H1 (cell line): ENCODE results near the gene IFT122. TPM values are rescaled to one million over a fixed set of nuclear protein-coding genes. Genes with fewer than 3 reads are reported as not detected.

ENCODE experiments used
- CTCF ChIA-PET: fragments of 300-600 bp; sonication (Branson Sonifier 250); formaldehyde crosslinking; loops from one replicate; lab custom pipeline; 2021; ENCODE audit not compliant: partially characterized antibody; lab: Charles Lee
- POLR2A ChIA-PET: fragments of 300-600 bp; sonication (Branson Sonifier 250); formaldehyde crosslinking; loops from one replicate; lab custom pipeline; 2021; ENCODE audit warnings: inconsistent platforms; ENCODE audit not compliant: partially characterized antibody; lab: Charles Lee
- DNase-seq, 2 experiments: peaks; one replicate each; pipeline versions ENCODE4 v3.0.0 to v3.0.0-alpha.2; 2010 to 2022; ENCODE audit warnings: low spot score in 2 of 2, low read depth in 1 of 2, mixed read lengths in 1 of 2
- FAIRE-seq: peaks from 2 replicates; lab custom pipeline; 2011; peaks lifted over from hg19 to GRCh38; lab: Jason Lieb, UNC
- H2AFZ ChIP-seq: 2 replicates; pipeline ENCODE4 v1.8.1; 2012; ENCODE audit warnings: low read length, inconsistent platforms
- H2AK5ac ChIP-seq: 2 replicates; pipeline ENCODE4 v1.6.1; 2013; ENCODE audit warnings: low read depth, low read length
- H2BK120ac ChIP-seq: replicated peaks from 2 replicates; pipeline ENCODE3; 2013; ENCODE audit warnings: low read depth, low read length, inconsistent platforms
- H2BK12ac ChIP-seq: 2 replicates; pipeline ENCODE4 v1.6.1; 2013; ENCODE audit warnings: low read depth, low read length
- H2BK15ac ChIP-seq: 2 replicates; pipeline ENCODE4 v1.6.1; 2013; ENCODE audit warnings: low read length
- H2BK20ac ChIP-seq: 2 replicates; pipeline ENCODE4 v1.6.1; 2013; ENCODE audit warnings: low read length
- H2BK5ac ChIP-seq: 2 replicates; pipeline ENCODE4 v1.6.1; 2013; ENCODE audit warnings: low read depth, low read length
- H3K14ac ChIP-seq: 2 replicates; pipeline ENCODE4 v1.6.1; 2013; ENCODE audit warnings: inconsistent platforms; ENCODE audit not compliant: insufficient read length
- H3K18ac ChIP-seq: 2 replicates; pipeline ENCODE4 v1.6.1; 2013; ENCODE audit warnings: low read length; ENCODE audit errors: extremely low read depth
- H3K23ac ChIP-seq: 2 replicates; pipeline ENCODE4 v1.6.1; 2013; ENCODE audit warnings: inconsistent platforms; ENCODE audit not compliant: insufficient read length
- H3K23me2 ChIP-seq: 2 replicates; pipeline ENCODE4 v1.6.1; 2013; ENCODE audit warnings: low read depth, low read length
- H3K27ac ChIP-seq: 2 replicates; pipeline ENCODE4 v1.6.1; 2011; ENCODE audit warnings: low read depth, low read length, inconsistent platforms
- H3K27me3 ChIP-seq, 4 experiments: replicated peaks in 1 of 4; 1 replicate in 1 of 4; 2 replicates in 3 of 4; pipeline versions ENCODE4 v1.6.1 to v1.8.1; 2011 to 2013; ENCODE audit warnings: low read length in 3 of 4, mild to moderate bottlenecking in 3 of 4, inconsistent platforms in 2 of 4, mixed read lengths in 2 of 4, moderate library complexity in 1 of 4; ENCODE audit not compliant: control insufficient read depth in 3 of 4, insufficient read depth in 3 of 4; ENCODE audit errors: extremely low read depth in 1 of 4
- H3K36me3 ChIP-seq, 4 experiments: 2 replicates each; pipeline versions ENCODE4 v1.6.1 to v1.8.1; 2011 to 2013; ENCODE audit warnings: mild to moderate bottlenecking in 4 of 4, low read length in 3 of 4, moderate library complexity in 2 of 4, control low read depth in 1 of 4, inconsistent platforms in 1 of 4; ENCODE audit not compliant: insufficient read depth in 4 of 4, control insufficient read depth in 2 of 4
- H3K4ac ChIP-seq: replicated peaks from 2 replicates; pipeline ENCODE3; 2013; ENCODE audit warnings: low read length, low read depth, mixed read lengths, inconsistent platforms; ENCODE audit not compliant: insufficient read length
- H3K4me1 ChIP-seq, 4 experiments: replicated peaks in 1 of 4; 1 replicate in 1 of 4; 2 replicates in 3 of 4; pipeline versions ENCODE4 v1.6.1 to v1.8.1; 2011 to 2013; ENCODE audit warnings: low read length in 3 of 4, inconsistent platforms in 2 of 4, mixed read lengths in 1 of 4; ENCODE audit not compliant: insufficient read depth in 4 of 4, control insufficient read depth in 3 of 4
- H3K4me2 ChIP-seq, 2 experiments: 2 replicates each; pipeline versions ENCODE4 v1.6.1 to v1.8.1; 2011 to 2013; ENCODE audit warnings: low read depth in 2 of 2, low read length in 2 of 2, control low read depth in 1 of 2, inconsistent platforms in 1 of 2, mild to moderate bottlenecking in 1 of 2; ENCODE audit not compliant: insufficient read depth in 1 of 2
- H3K4me3 ChIP-seq, 4 experiments: fragments of 200-600, 300-600 bp in 1 of 4; sonication (generic), shearing (Covaris generic), sonication (Bioruptor Twin) in 1 of 4; 2 replicates each; pipeline versions ENCODE4 v1.5.1 to v1.8.1; 2011 to 2016; ENCODE audit warnings: low read length in 4 of 4, low read depth in 3 of 4, control low read depth in 2 of 4, inconsistent platforms in 2 of 4, mild to moderate bottlenecking in 2 of 4, mixed read lengths in 1 of 4, moderate library complexity in 1 of 4; ENCODE audit not compliant: insufficient read depth in 2 of 4; ENCODE audit errors: extremely low read depth in 1 of 4
- H3K56ac ChIP-seq: replicated peaks from 2 replicates; pipeline ENCODE3; 2013; ENCODE audit warnings: low read depth, mild to moderate bottlenecking, mixed read lengths, low read length, inconsistent platforms; ENCODE audit not compliant: insufficient read length
- H3K79me1 ChIP-seq: 2 replicates; pipeline ENCODE4 v1.6.1; 2013; ENCODE audit warnings: low read depth, low read length, control low read depth
- H3K79me2 ChIP-seq, 2 experiments: 2 replicates each; pipeline versions ENCODE4 v1.6.1 to v1.8.1; 2012 to 2013; ENCODE audit warnings: low read length in 2 of 2, mild to moderate bottlenecking in 2 of 2, inconsistent platforms in 1 of 2; ENCODE audit not compliant: insufficient read depth in 2 of 2, control insufficient read depth in 1 of 2
- H3K9ac ChIP-seq, 4 experiments: replicated peaks in 1 of 4; 1 replicate in 1 of 4; 2 replicates in 3 of 4; pipeline versions ENCODE4 v1.6.1 to v1.8.1; 2011 to 2013; ENCODE audit warnings: low read depth in 3 of 4, low read length in 3 of 4, control low read depth in 2 of 4, mild to moderate bottlenecking in 2 of 4, moderate library complexity in 2 of 4, inconsistent platforms in 1 of 4; ENCODE audit errors: extremely low read depth in 1 of 4
- H3K9me3 ChIP-seq, 2 experiments: 2 replicates each; pipeline versions ENCODE4 v1.6.1 to v1.8.1; 2012 to 2013; ENCODE audit warnings: mild to moderate bottlenecking in 2 of 2, moderate library complexity in 2 of 2, control low read depth in 1 of 2, inconsistent platforms in 1 of 2, low read depth in 1 of 2, low read length in 1 of 2, mixed read lengths in 1 of 2; ENCODE audit not compliant: insufficient read depth in 2 of 2
- H4K20me1 ChIP-seq, 2 experiments: replicated peaks in 1 of 2; 2 replicates each; pipeline versions ENCODE3 to v1.8.1; 2011 to 2013; ENCODE audit warnings: inconsistent platforms in 2 of 2, low read length in 2 of 2, mild to moderate bottlenecking in 1 of 2; ENCODE audit not compliant: insufficient read depth in 2 of 2, control insufficient read depth in 1 of 2
- H4K5ac ChIP-seq: 2 replicates; pipeline ENCODE4 v1.6.1; 2013; ENCODE audit warnings: low read length, low read depth, mixed read lengths, inconsistent platforms; ENCODE audit not compliant: insufficient read length
- H4K8ac ChIP-seq: 2 replicates; pipeline ENCODE4 v1.8.0; 2013; ENCODE audit warnings: mild to moderate bottlenecking, moderate library complexity, low read length, inconsistent platforms; ENCODE audit not compliant: insufficient read depth; ENCODE audit errors: extremely low read depth
- H4K91ac ChIP-seq: replicated peaks from 2 replicates; pipeline ENCODE3; 2013; ENCODE audit warnings: low read length, mixed read lengths, inconsistent platforms; ENCODE audit not compliant: insufficient read length
- ASH2L ChIP-seq: fragments of 200-600, 300-600 bp; sonication (generic); IDR thresholded peaks from one replicate; pipeline ENCODE4 v1.7.1; 2017; ENCODE audit warnings: low read length
- BACH1 ChIP-seq: IDR thresholded peaks from 2 replicates; pipeline ENCODE4 v1.6.1; 2012; ENCODE audit warnings: low read length, improper control_type of control experiment
- CHD2 ChIP-seq: IDR thresholded peaks from 2 replicates; pipeline ENCODE4 v1.6.1; 2012; ENCODE audit warnings: low read length, improper control_type of control experiment
- EGR1 ChIP-seq: IDR thresholded peaks from 2 replicates; pipeline ENCODE4 v1.6.1; 2011; ENCODE audit warnings: low read depth, low read length, borderline replicate concordance
- HDAC6 ChIP-seq: IDR thresholded peaks from one replicate; pipeline ENCODE4 v1.7.1; 2012; ENCODE audit warnings: low read depth, mild to moderate bottlenecking, inconsistent platforms, low read length, moderate library complexity
- KDM5A ChIP-seq: fragments of 200-600 bp; IDR thresholded peaks from 2 replicates; pipeline ENCODE4 v1.7.1; 2012; ENCODE audit warnings: mild to moderate bottlenecking, low read length, inconsistent platforms, mixed read lengths
- PHF8 ChIP-seq: fragments of 200-600 bp; sonication (generic); conservative IDR thresholded peaks from 2 replicates; pipeline ENCODE4 v1.7.1; 2012; ENCODE audit warnings: low read depth, mild to moderate bottlenecking, inconsistent platforms, low read length, moderate library complexity
- SIN3A ChIP-seq, 2 experiments: IDR thresholded peaks in 1 of 2; conservative IDR thresholded peaks in 1 of 2; 2 replicates each; pipeline ENCODE4 v1.6.1; 2011 to 2012; ENCODE audit warnings: low read length in 2 of 2, improper control_type of control experiment in 1 of 2, low read depth in 1 of 2, mild to moderate bottlenecking in 1 of 2
- SIRT6 ChIP-seq: IDR thresholded peaks from one replicate; pipeline ENCODE4 v1.7.1; 2012; ENCODE audit warnings: low read length, inconsistent platforms
- SP4 ChIP-seq: IDR thresholded peaks from 2 replicates; pipeline ENCODE4 v1.6.1; 2012; ENCODE audit warnings: low read length, inconsistent platforms
- TAF7 ChIP-seq: optimal IDR thresholded peaks from 2 replicates; pipeline ENCODE3; 2011; ENCODE audit warnings: low read depth, mild to moderate bottlenecking, inconsistent platforms, low read length, moderate library complexity, borderline replicate concordance
- TEAD4 ChIP-seq: IDR thresholded peaks from 2 replicates; pipeline ENCODE4 v1.6.1; 2012; ENCODE audit warnings: low read depth, low read length, inconsistent platforms, mixed read lengths
- WGBS, 2 experiments: shearing (Covaris generic) in 1 of 2; methylation state at CpG; one replicate each; pipeline versions ENCODE4 v1.1.6 to v1.1.7; 2013 to 2015; ENCODE audit warnings: low lambda C conversion rate in 2 of 2, mixed read lengths in 2 of 2, inconsistent platforms in 1 of 2, low coverage in 1 of 2, missing lambda C conversion rate in 1 of 2; ENCODE audit not compliant: insufficient replicate concordance in 2 of 2, insufficient coverage in 1 of 2, insufficient read length in 1 of 2; ENCODE audit errors: extremely low coverage in 1 of 2, missing lambda C conversion rate in 1 of 2; 5-methylcytosine and 5-hydroxymethylcytosine counted together
- polyA plus RNA-seq, 7 experiments: library from polyadenylated mRNA; depleted of rRNA in 3 of 7; stranded (reverse) in 5 of 7; unstranded in 2 of 7; fragments of >200 nt in 5 of 7; fragments of 200-250 nt in 2 of 7; gene quantifications; 1 replicate in 5 of 7; 2 replicates in 1 of 7; 4 replicates in 1 of 7; pipeline versions ENCODE4 v1.2.1 to v1.2.3, GENCODE V29; 2011 to 2013; ENCODE audit warnings: missing spikeins in 2 of 7, mixed read lengths in 2 of 7
- total RNA-seq: library from RNA; stranded (reverse); fragmentation: NEBNext Ultra II Directional; extraction: Animal tissue kit (Norgen Biotek cat#: 25700); gene quantifications from 2 replicates; pipeline ENCODE4 v1.2.1, GENCODE V29; 2021
- TF ChIP-seq, protein P1 (sequence below): IDR thresholded peaks from 2 replicates; pipeline ENCODE4 v1.6.1; 2012; ENCODE audit warnings: low read length, inconsistent platforms

IFT122 gene
- total and polyA plus RNA-seq, 2 of the 8 experiments (the other 6 are each of a cell fraction or from before 2014, with no cell fraction given): 23.7 to 25.1 TPM

DNA sequence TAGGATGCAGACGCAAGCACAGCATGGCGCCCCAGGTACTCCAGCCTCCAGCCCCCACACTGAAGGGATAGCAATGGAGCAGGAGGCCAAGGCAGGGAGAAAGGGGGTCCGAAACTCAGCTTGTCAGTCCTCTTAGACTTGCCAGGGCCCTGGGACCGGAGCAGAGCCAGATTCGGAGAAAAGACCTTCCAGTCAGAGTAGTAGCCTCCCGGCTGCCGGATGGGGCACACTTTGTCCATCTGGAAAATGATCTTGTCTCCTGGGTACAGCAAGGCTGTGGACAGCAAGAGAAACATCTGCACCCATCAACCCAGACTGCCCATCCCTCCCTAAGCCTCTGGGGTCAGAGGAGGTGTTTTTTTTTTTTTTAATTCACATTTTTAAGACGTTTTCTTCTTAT is 35.9 kb upstream of the IFT122 start:
- WGBS, 2 experiments: 87% methylated on average over 8 of the region's 8 CpGs; no CpG with 5 or more reads in 1 of the 2 experiments
- no peak overlapping the region for H2BK15ac ChIP-seq
- no peaks in the 10 kb centered on the region for H3K79me1 ChIP-seq
- TF ChIP-seq TAF7 (no peak), KDM5A (no peak), PHF8 (no peak), TEAD4 (no peak), EGR1 (no peak), SP4 (no peak), CHD2 (no peak), BACH1 (no peak), SIN3A (conservative IDR thresholded peaks at IDR 0.05 in 1 of 2, IDR thresholded peaks at IDR 0.05 in 1 of 2; ENCODE audit: low read depth in 1 of 2, low read length in 2 of 2) (no peak), SIRT6 (no peak), ASH2L (no peak), HDAC6 (no peak)
- TF ChIP-seq, protein P1, sequence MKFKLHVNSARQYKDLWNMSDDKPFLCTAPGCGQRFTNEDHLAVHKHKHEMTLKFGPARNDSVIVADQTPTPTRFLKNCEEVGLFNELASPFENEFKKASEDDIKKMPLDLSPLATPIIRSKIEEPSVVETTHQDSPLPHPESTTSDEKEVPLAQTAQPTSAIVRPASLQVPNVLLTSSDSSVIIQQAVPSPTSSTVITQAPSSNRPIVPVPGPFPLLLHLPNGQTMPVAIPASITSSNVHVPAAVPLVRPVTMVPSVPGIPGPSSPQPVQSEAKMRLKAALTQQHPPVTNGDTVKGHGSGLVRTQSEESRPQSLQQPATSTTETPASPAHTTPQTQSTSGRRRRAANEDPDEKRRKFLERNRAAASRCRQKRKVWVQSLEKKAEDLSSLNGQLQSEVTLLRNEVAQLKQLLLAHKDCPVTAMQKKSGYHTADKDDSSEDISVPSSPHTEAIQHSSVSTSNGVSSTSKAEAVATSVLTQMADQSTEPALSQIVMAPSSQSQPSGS: no peak

More for the DNA sequence above, 35.9 kb upstream of the IFT122 start:
- Histone ChIP-seq H3K9me3 (no peaks in the 10 kb centered on the region), H3K23ac (no peak overlapping the region), H3K56ac (no peak overlapping the region), H2BK5ac (no peak overlapping the region), H3K4ac (no peak overlapping the region), H3K14ac (no peak overlapping the region), H2BK12ac (no peak overlapping the region; the same call in 1 of the 2 replicates), H3K36me3 (no peaks in the 10 kb centered on the region), H3K27me3 (no peaks in the 10 kb centered on the region; a peak in 1 of 7 replicates), H4K8ac (no peak overlapping the region), H4K5ac (no peak overlapping the region), H4K20me1 (no peaks in the 10 kb centered on the region), H2AFZ (no peak overlapping the region), H3K79me2 (peaks cover 0 to 2% of the 10 kb centered on the region in 2 experiments; a peak in 1 of 4 replicates), H3K23me2 (no peaks in the 10 kb centered on the region; the same call in 1 of the 2 replicates), H3K27ac (no peak overlapping the region), H2BK20ac (no peak overlapping the region), H3K4me3 (no peak overlapping the region), H3K18ac (no peak overlapping the region), H2BK120ac (no peak overlapping the region), H2AK5ac (no peak overlapping the region), H4K91ac (no peak overlapping the region), H3K4me2 (no peak overlapping the region), H3K4me1 (no peaks in the 10 kb centered on the region), H3K9ac (no peak overlapping the region)
- POLR2A ChIA-PET: interaction anchor here (1.0 to 3.2 kb wide), 2 partner anchors 13 to 25 kb away, joined by 3 to 13 read pairs; partner anchors contain the start of gene EFCAB12
- DNase-seq (no peak), FAIRE-seq (no peak)
- CTCF ChIA-PET: interaction anchor here (0.9 to 9.2 kb wide), 4 partner anchors 20 to 80 kb away, joined by 3 to 58 read pairs (median 4); no protein-coding TSS in a partner anchor
